GM20000 (cell line): ENCODE data around the gene CAB39.

Experiments used
- DNase-seq: peaks from one replicate; pipeline ENCODE4 v3.0.0; 2012; ENCODE audit warnings: low spot score
- CTCF ChIP-seq: IDR thresholded peaks from 2 replicates; pipeline ENCODE4 v1.5.1; 2012; ENCODE audit warnings: mild to moderate bottlenecking, control low read depth; ENCODE audit errors: extremely low read depth, missing control alignments

Gene CAB39

DNA sequence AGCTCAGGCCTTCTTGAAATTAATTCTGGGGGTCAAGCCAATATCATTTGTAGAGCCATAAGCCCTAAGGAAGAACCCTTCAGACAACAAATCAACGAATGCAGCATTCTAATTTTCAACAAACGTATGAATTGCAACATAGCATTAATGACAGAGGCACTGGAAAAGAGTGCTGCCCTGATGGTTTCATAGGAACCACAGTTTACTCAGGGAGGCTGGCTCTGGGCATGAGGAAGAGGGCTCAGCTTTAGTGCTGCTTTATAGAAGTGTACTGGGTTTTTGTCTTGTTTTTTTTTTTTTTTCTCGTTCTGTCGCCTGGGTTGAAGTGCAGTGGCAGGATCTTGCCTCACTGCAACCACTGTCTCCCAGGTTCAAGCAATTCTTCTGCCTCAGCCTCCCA lies 36.1 kb upstream of the CAB39 start:
- no peak for DNase-seq
- no peak for TF ChIP-seq CTCF

DNA sequence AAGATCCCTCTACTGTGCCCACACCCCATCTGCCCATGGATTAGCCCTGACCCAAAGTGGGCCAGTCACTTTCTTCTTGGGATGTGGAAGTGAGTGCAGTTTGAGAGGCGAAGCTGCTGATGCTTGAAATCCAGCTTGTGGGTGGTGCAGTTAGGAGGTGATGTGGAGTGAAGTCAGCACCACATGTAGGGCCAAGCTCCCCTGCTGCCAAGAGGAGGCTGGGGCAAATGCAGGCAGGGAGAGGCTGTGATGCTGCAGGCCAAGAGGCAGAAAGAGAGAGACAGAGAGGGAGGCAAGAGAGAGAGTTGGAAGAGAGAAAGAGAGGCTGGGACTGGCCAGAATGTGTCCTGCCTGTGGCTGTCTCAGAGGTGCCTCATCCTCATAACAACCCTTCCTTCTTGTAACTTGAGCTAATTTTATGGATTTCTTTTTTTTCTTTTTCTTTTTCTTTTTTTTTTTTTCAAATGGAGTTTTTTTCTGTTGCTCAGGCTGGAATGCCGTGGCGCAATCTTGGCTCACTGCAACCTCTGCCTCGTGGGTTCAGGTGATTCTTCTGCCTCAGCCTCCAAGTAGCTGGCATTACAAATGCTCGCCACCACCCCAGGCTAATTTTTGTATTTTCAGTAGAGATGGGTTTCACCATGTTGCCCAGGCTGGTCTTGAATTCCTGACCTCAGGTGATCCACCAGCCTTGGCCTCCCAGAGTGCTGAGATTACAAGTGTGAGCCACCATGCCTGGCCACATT lies 35.3 kb upstream of the CAB39 start:
- DNase-seq = no peak
- TF ChIP-seq CTCF = no peak

GRCh38 chr2:230678018-230678417 lies 34.6 kb upstream of the CAB39 start:
- DNase-seq = no peak
- TF ChIP-seq CTCF = no peak

GRCh38 chr2:230678451-230678850 lies 34.2 kb upstream of the CAB39 start:
- DNase-seq = no peak
- no peak for TF ChIP-seq CTCF

DNA sequence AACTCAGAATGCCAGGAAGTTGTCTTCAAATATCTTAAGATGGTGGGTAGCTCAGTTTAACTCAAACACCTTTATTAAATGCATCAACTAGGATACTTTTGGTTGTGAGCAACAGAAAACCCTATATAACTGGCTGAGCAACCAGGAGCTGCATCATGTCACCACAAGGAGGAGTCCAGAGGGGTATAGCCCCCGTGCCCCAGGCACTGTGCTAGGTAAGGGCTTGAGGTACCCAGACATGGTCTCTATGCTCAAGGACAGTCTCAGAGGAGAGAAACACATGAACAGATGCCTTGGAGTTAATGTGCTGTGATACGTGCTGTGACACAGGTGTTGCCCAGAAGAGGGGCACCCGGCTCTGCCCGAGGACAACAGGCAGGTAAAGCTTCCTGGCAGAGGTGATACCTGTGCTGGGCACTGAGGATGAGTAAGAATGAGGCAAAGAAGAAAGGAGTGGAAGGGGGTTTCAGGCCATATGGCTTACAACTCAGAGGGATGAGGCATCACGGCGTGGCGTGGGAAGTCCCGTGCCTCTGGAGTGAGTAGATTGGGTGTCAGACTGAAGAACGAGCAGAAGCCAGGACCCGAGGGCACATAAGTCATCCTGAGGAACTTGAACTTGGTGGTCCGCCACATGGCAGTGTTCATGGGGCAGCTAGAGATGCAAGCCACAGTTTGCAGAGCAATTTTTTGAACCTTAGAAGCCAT lies 32.0 kb upstream of the CAB39 start:
- TF ChIP-seq CTCF = no peak
- DNase-seq = no peak

GRCh38 chr2:230681171-230681545 lies 31.5 kb upstream of the CAB39 start:
- no peak for DNase-seq
- TF ChIP-seq CTCF = no peak

DNA sequence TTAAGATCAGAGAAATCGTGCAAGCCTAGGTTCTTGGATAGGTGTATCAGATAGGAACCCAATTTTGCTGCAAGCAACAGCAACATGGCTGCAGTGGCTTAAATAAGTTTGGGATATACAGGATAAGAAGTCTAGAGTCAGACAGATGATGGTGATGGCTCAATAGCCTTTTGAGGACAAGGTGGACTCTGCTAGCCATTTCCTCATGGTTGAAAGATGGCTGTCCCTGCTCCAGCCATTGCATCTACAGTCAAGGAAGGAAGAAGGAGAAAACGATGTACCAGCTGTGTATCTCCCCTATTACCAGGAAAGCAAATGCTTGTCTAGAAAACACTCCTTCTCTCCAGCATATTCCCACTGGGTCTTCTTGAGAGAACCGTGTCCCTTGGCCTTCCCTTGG lies 30.1 kb upstream of the CAB39 start:
- no peak for DNase-seq
- TF ChIP-seq CTCF = no peak
